DOHH2 (cell line): ENCODE data around the gene TRPM1.

ENCODE experiments used
- H3F3A ChIP-seq: fragments of 200-600 bp; sonication (generic), shearing (Covaris generic); 2 replicates; pipeline ENCODE4 v1.6.0; 2016; ENCODE audit warnings: antibody characterized with exemption, mild to moderate bottlenecking; ENCODE audit not compliant: control insufficient read depth, insufficient read depth
- H3K27ac ChIP-seq: fragments of 200-600 bp; sonication (generic); 2 replicates; pipeline ENCODE4 v1.5.1; 2014; ENCODE audit warnings: low read depth, mild to moderate bottlenecking, low read length, moderate library complexity
- H3K27me3 ChIP-seq: fragments of 200-600 bp; sonication (generic); 2 replicates; pipeline ENCODE4 v1.6.1; 2014; ENCODE audit warnings: mild to moderate bottlenecking, low read length, mixed read lengths; ENCODE audit not compliant: control insufficient read depth
- H3K36me3 ChIP-seq: fragments of 200-600 bp; sonication (generic); 2 replicates; pipeline ENCODE4 v1.6.1; 2014; ENCODE audit warnings: mild to moderate bottlenecking, low read length, moderate library complexity, mixed read lengths; ENCODE audit not compliant: control insufficient read depth
- H3K4me1 ChIP-seq: fragments of 200-600 bp; sonication (generic); 2 replicates; pipeline ENCODE4 v1.6.1; 2014; ENCODE audit warnings: mild to moderate bottlenecking, low read length, mixed read lengths; ENCODE audit not compliant: control insufficient read depth
- H3K4me2 ChIP-seq: fragments of 200-600 bp; sonication (generic); 2 replicates; pipeline ENCODE4 v1.6.0; 2014; ENCODE audit warnings: mild to moderate bottlenecking, low read length, moderate library complexity
- H3K4me3 ChIP-seq: fragments of 200-600 bp; sonication (generic); 2 replicates; pipeline ENCODE4 v1.5.1; 2014; ENCODE audit warnings: mild to moderate bottlenecking, low read length, mixed read lengths
- H3K79me2 ChIP-seq: fragments of 200-600 bp; sonication (generic); 2 replicates; pipeline ENCODE4 v1.6.1; 2014; ENCODE audit warnings: mild to moderate bottlenecking, low read length, mixed read lengths; ENCODE audit not compliant: control insufficient read depth
- H3K9me2 ChIP-seq: fragments of 200-600 bp; sonication (generic); replicated peaks from 2 replicates; pipeline ENCODE4 v1.6.1; 2014; ENCODE audit warnings: mild to moderate bottlenecking, low read length, mixed read lengths; ENCODE audit not compliant: control insufficient read depth
- H3K9me3 ChIP-seq: fragments of 200-600 bp; sonication (generic); 2 replicates; pipeline ENCODE4 v1.6.1; 2014; ENCODE audit warnings: antibody characterized with exemption, low read length, mixed read lengths; ENCODE audit not compliant: control insufficient read depth, insufficient read depth
- H4K20me1 ChIP-seq: fragments of 200-600 bp; sonication (generic); 2 replicates; pipeline ENCODE4 v1.6.0; 2014; ENCODE audit warnings: low read depth, mild to moderate bottlenecking, antibody characterized with exemption, low read length, moderate library complexity; ENCODE audit not compliant: control insufficient read depth, insufficient read depth
- CTCF ChIP-seq: fragments of 200-600 bp; sonication (generic); IDR thresholded peaks from one replicate; pipeline ENCODE4 v1.5.1; 2014; ENCODE audit warnings: antibody characterized with exemption, mild to moderate bottlenecking, low read depth, low read length; ENCODE audit not compliant: poor library complexity, severe bottlenecking
- EZH2phosphoT487 ChIP-seq: fragments of 200-600 bp; sonication (generic); IDR thresholded peaks from 2 replicates; pipeline ENCODE4 v1.6.1; 2017; ENCODE audit warnings: borderline replicate concordance, mild to moderate bottlenecking, antibody characterized with exemption, low read length, moderate library complexity, mixed read lengths

TRPM1 gene

DNA sequence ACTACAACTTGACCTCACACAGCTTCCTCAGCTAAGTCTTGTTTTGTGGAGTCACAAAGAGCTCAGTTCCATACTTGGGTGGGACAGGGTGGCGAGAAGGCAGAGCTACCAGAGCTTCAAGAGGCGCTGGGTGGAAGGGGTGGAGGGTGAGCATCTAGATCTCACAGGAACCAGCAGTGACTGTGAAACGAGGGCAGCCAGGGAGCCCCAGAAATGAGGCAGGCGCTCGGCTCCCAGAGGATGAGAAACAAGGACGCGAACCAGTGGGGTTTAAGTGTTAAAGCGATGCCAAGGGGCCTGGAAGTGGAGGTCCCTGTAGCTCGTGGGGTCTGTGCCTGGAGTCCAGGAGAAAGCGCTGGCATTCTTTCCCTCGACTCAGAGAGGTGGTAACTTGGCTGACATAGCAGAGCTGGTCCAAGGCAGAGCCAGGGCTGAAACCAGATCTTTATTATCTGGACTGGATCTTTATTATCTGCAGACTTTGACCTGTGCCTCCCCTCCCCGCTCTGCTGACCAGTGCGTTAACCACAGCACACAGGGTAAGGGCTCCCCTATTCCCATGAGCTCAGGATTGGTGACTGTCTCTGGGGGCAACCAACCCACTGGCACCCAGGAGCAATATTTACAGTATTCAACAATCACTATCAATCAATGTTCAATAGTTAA is 26.2 kb upstream of the TRPM1 start:
- Histone ChIP-seq H3K9me3 (no peaks in the 10 kb centered on the region), H4K20me1 (no peaks in the 10 kb centered on the region), H3K4me1 (no peaks in the 10 kb centered on the region), H3K79me2 (no peaks in the 10 kb centered on the region), H3F3A (no peaks in the 10 kb centered on the region), H3K36me3 (no peaks in the 10 kb centered on the region), H3K4me3 (no peak overlapping the region), H3K9me2 (no peaks in the 10 kb centered on the region), H3K27me3 (peaks cover 9% of the 10 kb centered on the region), H3K4me2 (no peak overlapping the region), H3K27ac (no peak overlapping the region)
- TF ChIP-seq EZH2phosphoT487 (no peak), CTCF (no peak)

GRCh38 chr15:31125061-31125460 is 23.5 kb upstream of the TRPM1 start:
- no peaks in the 10 kb centered on the region for H3K36me3 ChIP-seq
- H3K4me3 ChIP-seq, result no peak overlapping the region
- peaks cover 9% of the 10 kb centered on the region for H3K27me3 ChIP-seq
- no peaks in the 10 kb centered on the region for H3K79me2 ChIP-seq
- no peaks in the 10 kb centered on the region for H3K9me2 ChIP-seq
- no peaks in the 10 kb centered on the region for H3F3A ChIP-seq
- H3K9me3 ChIP-seq, result peaks cover 15% of the 10 kb centered on the region
- H3K4me2 ChIP-seq, result no peak overlapping the region
- no peaks in the 10 kb centered on the region for H3K4me1 ChIP-seq
- no peaks in the 10 kb centered on the region for H4K20me1 ChIP-seq
- TF ChIP-seq EZH2phosphoT487, result no peak
- no peak overlapping the region for H3K27ac ChIP-seq

DNA sequence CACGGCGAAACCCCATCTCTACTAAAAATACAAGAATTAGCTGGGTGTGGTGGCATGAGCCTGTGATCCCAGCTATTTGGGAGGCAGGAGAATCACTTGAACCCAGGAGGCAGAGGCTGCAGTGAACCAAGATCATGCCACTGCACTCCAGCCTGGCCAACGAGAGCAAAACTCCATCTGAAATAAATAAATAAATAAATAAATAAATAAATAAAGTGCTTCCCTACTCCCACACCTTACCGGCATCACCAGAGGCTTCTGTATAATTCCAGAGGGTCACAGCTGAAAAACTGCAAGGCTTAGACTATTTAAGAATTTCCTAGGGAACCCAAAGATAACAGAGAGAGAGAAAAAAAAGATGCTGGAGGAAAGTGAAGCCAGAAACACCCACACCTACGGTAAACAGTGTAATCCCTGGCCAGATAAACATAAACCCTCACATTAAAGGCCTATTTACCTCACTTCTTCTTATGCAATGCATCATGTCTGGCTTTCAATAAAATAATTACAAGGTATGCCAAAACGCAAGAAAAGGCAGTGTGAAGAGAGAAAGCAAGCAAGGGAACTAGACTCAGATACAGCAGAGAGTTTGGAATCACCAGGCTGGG is 15.0 kb upstream of the TRPM1 start:
- H3K79me2 ChIP-seq, result no peaks in the 10 kb centered on the region
- TF ChIP-seq CTCF (no peak), EZH2phosphoT487 (no peak)

GRCh38 chr15:31111091-31111647 is 9.6 kb upstream of the TRPM1 start:
- no peaks in the 10 kb centered on the region for H3K4me1 ChIP-seq
- no peak overlapping the region for H3K4me3 ChIP-seq
- H3K9me3 ChIP-seq, result no peaks in the 10 kb centered on the region; the same call in 1 of the 2 replicates
- no peaks in the 10 kb centered on the region; the same call in 1 of the 2 replicates for H3K27me3 ChIP-seq
- no peak overlapping the region for H3K27ac ChIP-seq
- no peaks in the 10 kb centered on the region for H3F3A ChIP-seq
- H4K20me1 ChIP-seq, result no peaks in the 10 kb centered on the region
- no peaks in the 10 kb centered on the region for H3K79me2 ChIP-seq
- no peak overlapping the region for H3K4me2 ChIP-seq
- no peak for TF ChIP-seq CTCF
- no peak for TF ChIP-seq EZH2phosphoT487
- no peaks in the 10 kb centered on the region for H3K36me3 ChIP-seq
- H3K9me2 ChIP-seq, result no peaks in the 10 kb centered on the region

More for the DNA sequence above, 15.0 kb upstream of the TRPM1 start:
- Histone ChIP-seq H3K27ac (no peak overlapping the region), H4K20me1 (no peaks in the 10 kb centered on the region), H3K4me3 (no peak overlapping the region), H3K4me1 (no peaks in the 10 kb centered on the region), H3K4me2 (no peak overlapping the region), H3K27me3 (no peaks in the 10 kb centered on the region), H3K9me2 (no peaks in the 10 kb centered on the region), H3K36me3 (no peaks in the 10 kb centered on the region), H3F3A (no peaks in the 10 kb centered on the region), H3K9me3 (peaks cover 6% of the 10 kb centered on the region)
